IPS-18a (cell line): ENCODE data around the gene TNFRSF8.
A peak's percentile ranks its signal among the peaks of the same experiment; 100 is the strongest.

ENCODE experiments used
- H3K27ac ChIP-seq: one replicate; pipeline ENCODE4 v1.5.1; 2013; ENCODE audit warnings: low read length
- H3K27me3 ChIP-seq: one replicate; pipeline ENCODE4 v1.6.1; 2013; ENCODE audit warnings: mild to moderate bottlenecking, low read length; ENCODE audit not compliant: control insufficient read depth, insufficient read depth
- H3K36me3 ChIP-seq: one replicate; pipeline ENCODE4 v1.6.1; 2013; ENCODE audit warnings: low read depth, low read length; ENCODE audit not compliant: control insufficient read depth
- H3K4me1 ChIP-seq: one replicate; pipeline ENCODE4 v1.6.1; 2013; ENCODE audit warnings: low read depth, low read length; ENCODE audit not compliant: control insufficient read depth
- H3K4me3 ChIP-seq: one replicate; pipeline ENCODE4 v1.5.1; 2013; ENCODE audit warnings: low read length
- H3K9ac ChIP-seq: one replicate; pipeline ENCODE4 v1.6.1; 2013; ENCODE audit warnings: mild to moderate bottlenecking, low read length, moderate library complexity
- H3K9me3 ChIP-seq: one replicate; pipeline ENCODE4 v1.6.1; 2013; ENCODE audit warnings: low read depth, low read length; ENCODE audit not compliant: control insufficient read depth

The TNFRSF8 gene

GRCh38 chr1:12056331-12056841, 6.7 kb upstream of the TNFRSF8 start:
- H3K27me3 ChIP-seq = no peaks in the 10 kb centered on the region
- no peaks in the 10 kb centered on the region for H3K36me3 ChIP-seq
- H3K4me1 ChIP-seq = no peaks in the 10 kb centered on the region
- no peak overlapping the region for H3K9ac ChIP-seq
- no peak overlapping the region for H3K27ac ChIP-seq
- no peaks in the 10 kb centered on the region for H3K9me3 ChIP-seq
- no peak overlapping the region for H3K4me3 ChIP-seq

GRCh38 chr1:12057382-12057781, 5.7 kb upstream of the TNFRSF8 start:
- Histone ChIP-seq H3K36me3 (no peaks in the 10 kb centered on the region), H3K9me3 (no peaks in the 10 kb centered on the region), H3K9ac (no peak overlapping the region), H3K27me3 (peaks cover 6% of the 10 kb centered on the region), H3K4me1 (no peaks in the 10 kb centered on the region), H3K27ac (no peak overlapping the region), H3K4me3 (no peak overlapping the region)

- Histone ChIP-seq H3K9ac (no peak overlapping the region), H3K4me1 (peaks cover 2% of the 10 kb centered on the region), H3K36me3 (no peaks in the 10 kb centered on the region), H3K27me3 (peaks cover 13% of the 10 kb centered on the region), H3K27ac (no peak overlapping the region), H3K9me3 (no peaks in the 10 kb centered on the region), H3K4me3 (no peak overlapping the region)
Observed at GRCh38 chr1:12057940-12058687, 5.0 kb upstream of the TNFRSF8 start.

- Histone ChIP-seq H3K4me1 (peaks cover 7% of the 10 kb centered on the region), H3K36me3 (no peaks in the 10 kb centered on the region), H3K9me3 (no peaks in the 10 kb centered on the region), H3K27ac (no peak overlapping the region), H3K9ac (no peak overlapping the region), H3K4me3 (no peak overlapping the region), H3K27me3 (peaks cover 24% of the 10 kb centered on the region)
Observed at GRCh38 chr1:12059226-12059625, 3.9 kb upstream of the TNFRSF8 start.

GRCh38 chr1:12059722-12060464, 3.2 kb upstream of the TNFRSF8 start:
- Histone ChIP-seq H3K4me3 (no peak overlapping the region), H3K9ac (no peak overlapping the region), H3K9me3 (no peaks in the 10 kb centered on the region)

GRCh38 chr1:12060500-12060899, 2.6 kb upstream of the TNFRSF8 start:
- Histone ChIP-seq H3K4me3 (no peak overlapping the region), H3K27me3 (peaks cover 31% of the 10 kb centered on the region), H3K9me3 (no peaks in the 10 kb centered on the region), H3K36me3 (no peaks in the 10 kb centered on the region), H3K27ac (no peak overlapping the region), H3K4me1 (peaks cover 13% of the 10 kb centered on the region), H3K9ac (no peak overlapping the region)

More at GRCh38 chr1:12059722-12060464, 3.2 kb upstream of the TNFRSF8 start:
- Histone ChIP-seq H3K4me1 (peaks cover 13% of the 10 kb centered on the region), H3K36me3 (no peaks in the 10 kb centered on the region), H3K27me3 (peaks cover 30% of the 10 kb centered on the region), H3K27ac (no peak overlapping the region)

- peak overlapping the region; percentile 65 for H3K9ac ChIP-seq
Observed at GRCh38 chr1:12064073-12064969, 1.2 kb downstream of the TNFRSF8 start.

GRCh38 chr1:12065872-12066271, 2.8 kb downstream of the TNFRSF8 start:
- no peak overlapping the region for H3K9ac ChIP-seq
- peaks cover 42% of the 10 kb centered on the region for H3K4me1 ChIP-seq
- peaks cover 31% of the 10 kb centered on the region for H3K27me3 ChIP-seq
- H3K27ac ChIP-seq = no peak overlapping the region
- H3K36me3 ChIP-seq = no peaks in the 10 kb centered on the region
- no peak overlapping the region for H3K4me3 ChIP-seq
- H3K9me3 ChIP-seq = no peaks in the 10 kb centered on the region

More at GRCh38 chr1:12064073-12064969, 1.2 kb downstream of the TNFRSF8 start:
- Histone ChIP-seq H3K9me3 (no peaks in the 10 kb centered on the region), H3K36me3 (no peaks in the 10 kb centered on the region), H3K27me3 (peaks cover 31% of the 10 kb centered on the region), H3K4me1 (peaks cover 37% of the 10 kb centered on the region), H3K4me3 (peak overlapping the region; percentile 70), H3K27ac (no peak overlapping the region)

GRCh38 chr1:12067900-12068821, 5.1 kb downstream of the TNFRSF8 start:
- Histone ChIP-seq H3K4me3 (no peak overlapping the region), H3K27ac (no peak overlapping the region), H3K9ac (no peak overlapping the region), H3K27me3 (peaks cover 18% of the 10 kb centered on the region), H3K4me1 (peaks cover 40% of the 10 kb centered on the region), H3K9me3 (no peaks in the 10 kb centered on the region), H3K36me3 (no peaks in the 10 kb centered on the region)

GRCh38 chr1:12069623-12070244, 6.6 kb downstream of the TNFRSF8 start:
- Histone ChIP-seq H3K9me3 (no peaks in the 10 kb centered on the region), H3K27ac (no peak overlapping the region), H3K27me3 (peaks cover 2% of the 10 kb centered on the region), H3K4me1 (peaks cover 31% of the 10 kb centered on the region), H3K9ac (no peak overlapping the region), H3K36me3 (no peaks in the 10 kb centered on the region), H3K4me3 (no peak overlapping the region)
